BJ (cell line): ENCODE results near the gene SDK1. TPM values are rescaled to one million over a fixed set of nuclear protein-coding genes. Genes with fewer than 3 reads are reported as not detected.

Experiments used
- CTCF ChIA-PET: fragments of 350-600 bp; formaldehyde crosslinking; extraction: SDS; loops from one replicate; lab custom pipeline; 2021; ENCODE audit warnings: antibody characterized with exemption, inconsistent platforms; lab: Yijun Ruan, JAX
- POLR2A ChIA-PET: fragments of 300-600 bp; sonication (Branson Sonifier 250); formaldehyde crosslinking; extraction: SDS; loops from one replicate; lab custom pipeline; 2021; ENCODE audit warnings: antibody characterized with exemption; lab: Charles Lee
- DNase-seq: peaks from one replicate; pipeline ENCODE4 v3.0.0-alpha.2; 2011; ENCODE audit warnings: low read depth
- H3K27me3 ChIP-seq: 2 replicates; pipeline ENCODE4 v1.6.0; 2011; ENCODE audit warnings: low read length; ENCODE audit not compliant: control insufficient read depth, insufficient read depth
- H3K36me3 ChIP-seq: 2 replicates; pipeline ENCODE4 v1.5.1; 2011; ENCODE audit warnings: low read length; ENCODE audit not compliant: control insufficient read depth, insufficient read depth
- H3K4me3 ChIP-seq: 2 replicates; pipeline ENCODE4 v1.5.1; 2011; ENCODE audit warnings: low read depth, mild to moderate bottlenecking, control low read depth, low read length
- CTCF ChIP-seq: IDR thresholded peaks from 2 replicates; pipeline ENCODE4 v1.5.1; 2011; ENCODE audit warnings: low read depth, mild to moderate bottlenecking, control low read depth, inconsistent platforms, low read length, moderate library complexity; ENCODE audit not compliant: insufficient read depth
- polyA plus RNA-seq: library from polyadenylated mRNA; depleted of rRNA; stranded (reverse); fragments of >200 nt; gene quantifications from 2 replicates; pipeline ENCODE4 v1.2.3, GENCODE V29; 2011

The SDK1 gene
- polyA plus RNA-seq, 1 experiment, result 0.01 TPM

DNA sequence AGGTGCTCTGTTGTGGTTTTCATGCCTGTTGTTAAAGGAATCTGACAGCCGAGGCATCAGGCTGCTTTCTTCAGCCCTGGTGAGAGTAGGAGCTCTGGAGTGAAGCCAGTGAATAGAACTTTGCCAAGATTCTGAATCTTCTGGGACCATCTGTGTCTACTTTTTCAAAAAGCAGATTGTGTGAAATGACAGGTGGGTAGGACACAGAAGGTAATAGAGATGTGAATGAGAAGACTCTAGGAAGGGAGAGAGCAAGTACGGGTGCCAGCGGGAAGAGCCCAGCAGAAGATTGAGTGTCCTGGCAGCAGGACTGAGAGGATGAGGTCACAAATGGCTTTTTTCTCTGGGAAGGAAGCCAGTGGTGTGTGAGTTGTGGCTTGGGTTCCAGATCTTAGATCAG lies 429.2 kb downstream of the SDK1 start:
- no peaks in the 10 kb centered on the region for H3K27me3 ChIP-seq
- no peaks in the 10 kb centered on the region for H3K36me3 ChIP-seq
- TF ChIP-seq CTCF, result no peak
- DNase-seq, result no peak
- ChIA-PET POLR2A (no interaction called here), CTCF (no interaction called here)
- no peak overlapping the region for H3K4me3 ChIP-seq

DNA sequence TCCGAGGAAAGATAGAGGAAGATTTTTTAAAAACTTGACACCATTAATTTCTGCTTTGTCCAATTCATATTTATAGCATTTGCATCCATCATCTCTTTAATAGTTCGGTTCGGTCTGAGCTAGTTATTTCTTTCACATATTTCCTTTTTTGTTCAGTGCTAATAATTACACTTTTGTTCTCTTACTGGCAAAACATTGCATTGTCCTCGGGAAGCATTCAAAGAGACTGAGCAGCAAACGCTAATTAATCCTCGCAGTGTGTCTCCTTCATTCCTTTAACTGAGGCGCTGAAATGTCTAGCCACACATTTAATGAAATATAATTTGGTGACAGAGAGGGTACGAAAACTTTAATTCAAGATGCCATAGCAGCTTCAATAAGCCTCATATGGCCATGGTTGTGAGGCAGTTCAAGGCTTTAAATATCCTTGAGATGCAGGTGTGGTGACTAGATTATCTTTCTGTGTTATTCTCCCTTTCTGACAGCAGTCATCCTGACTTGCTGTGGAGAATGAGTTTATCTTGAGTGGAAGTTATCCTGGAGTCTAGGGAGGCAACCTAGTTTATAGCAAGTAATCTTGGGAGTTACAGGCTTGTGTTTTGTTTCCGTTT lies 431.4 kb downstream of the SDK1 start:
- no peak for DNase-seq
- no peak for TF ChIP-seq CTCF
- no peak overlapping the region for H3K4me3 ChIP-seq
- ChIA-PET POLR2A (no interaction called here), CTCF (no interaction called here)
- no peaks in the 10 kb centered on the region for H3K36me3 ChIP-seq
- H3K27me3 ChIP-seq, result no peaks in the 10 kb centered on the region

DNA sequence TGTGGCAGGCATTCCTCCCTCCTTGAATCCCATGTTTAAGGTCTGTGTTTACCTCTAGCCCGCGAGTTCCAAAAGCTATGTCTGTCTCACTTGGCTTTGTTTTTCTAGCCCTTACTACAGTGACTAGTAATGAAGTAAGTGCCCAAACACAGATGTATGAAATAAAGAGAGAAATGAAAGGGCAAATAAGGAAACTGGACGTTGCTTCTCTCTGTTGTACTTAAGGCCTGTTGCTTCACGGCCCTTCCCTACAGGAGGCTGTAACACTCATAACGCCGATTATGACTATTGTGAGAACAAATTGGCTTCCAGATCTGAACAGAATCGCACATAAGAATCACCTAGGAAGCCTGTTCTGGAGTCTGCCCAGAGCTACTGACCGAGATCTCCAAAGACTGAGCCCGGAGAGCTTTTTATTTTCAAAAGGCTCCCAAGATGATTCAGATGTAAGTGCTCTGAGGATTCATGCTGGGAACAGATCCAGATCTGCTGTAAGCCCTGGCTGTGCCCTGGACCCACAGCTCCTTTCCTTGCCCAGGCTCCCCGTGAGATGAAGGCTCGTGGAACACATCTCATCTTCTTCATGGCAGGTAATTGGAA lies 432.6 kb downstream of the SDK1 start:
- Histone ChIP-seq H3K4me3 (no peak overlapping the region), H3K27me3 (no peaks in the 10 kb centered on the region), H3K36me3 (no peaks in the 10 kb centered on the region)
- ChIA-PET POLR2A (interaction anchor here (0.6 kb wide), 1 partner anchor 750 kb away, joined by 3 read pairs; no protein-coding TSS in a partner anchor), CTCF (no interaction called here)
- no peak for DNase-seq
- no peak for TF ChIP-seq CTCF

- TF ChIP-seq CTCF, result no peak
- H3K27me3 ChIP-seq, result no peaks in the 10 kb centered on the region
- POLR2A ChIA-PET, result no interaction called here
- CTCF ChIA-PET, result no interaction called here
- H3K36me3 ChIP-seq, result no peaks in the 10 kb centered on the region
- DNase-seq, result no peak
- no peak overlapping the region for H3K4me3 ChIP-seq
Measured at GRCh38 chr7:3738964-3739363, 437.9 kb downstream of the SDK1 start.

DNA sequence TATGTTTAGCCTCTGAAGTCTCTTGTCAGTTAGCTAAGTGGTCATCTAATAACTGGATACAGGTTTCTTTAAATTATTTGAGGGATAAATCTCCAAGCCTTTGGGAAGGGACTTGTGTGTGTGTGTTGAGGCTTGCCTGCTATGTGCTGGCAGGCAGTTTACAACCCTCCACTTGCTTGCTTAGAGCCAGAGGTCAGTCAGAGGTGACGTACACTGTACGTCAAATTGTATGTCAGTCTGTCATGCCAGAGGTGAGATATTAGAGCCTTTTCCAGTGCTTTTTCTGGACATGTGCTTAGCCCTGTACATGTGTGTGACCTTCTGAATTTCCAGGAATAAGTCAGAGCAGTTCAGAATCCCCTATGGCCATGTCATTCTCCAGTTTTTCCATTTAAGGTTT lies 438.9 kb downstream of the SDK1 start:
- ChIA-PET CTCF (no interaction called here), POLR2A (no interaction called here)
- no peak for TF ChIP-seq CTCF
- no peak for DNase-seq
- no peak overlapping the region for H3K4me3 ChIP-seq
- no peaks in the 10 kb centered on the region for H3K36me3 ChIP-seq
- no peaks in the 10 kb centered on the region for H3K27me3 ChIP-seq
